Activated CD4-positive, alpha-beta T cell treated with anti-CD3 and anti-CD28 coated beads, Interleukin-2, amount 50 U/mL, for 1 hour (primary cell): ENCODE data around the gene ZBED1.

Experiments used
- DNase-seq: peaks from one replicate; pipeline ENCODE4 v3.0.0-alpha.2; 2020

The ZBED1 gene

GRCh38 chrX:2451501-2452316, 49.1 kb downstream of the ZBED1 start:
- no peak for DNase-seq

- DNase-seq = no peak
Observed at GRCh38 chrX:2450681-2451080, 50.1 kb downstream of the ZBED1 start.

GRCh38 chrX:2449135-2449886, 51.5 kb downstream of the ZBED1 start:
- DNase-seq = no peak

GRCh38 chrX:2447484-2447883, 53.3 kb downstream of the ZBED1 start:
- no peak for DNase-seq

GRCh38 chrX:2446815-2447214, 54.0 kb downstream of the ZBED1 start:
- no peak for DNase-seq

- DNase-seq = no peak
Observed at GRCh38 chrX:2445662-2446623, 54.8 kb downstream of the ZBED1 start.

GRCh38 chrX:2442694-2443093, 58.1 kb downstream of the ZBED1 start:
- no peak for DNase-seq

GRCh38 chrX:2441466-2441865, 59.3 kb downstream of the ZBED1 start:
- no peak for DNase-seq

GRCh38 chrX:2439613-2440012, 61.2 kb downstream of the ZBED1 start:
- no peak for DNase-seq
